Stromal cell of bone marrow (primary cell): ENCODE measurements around the gene C11orf24.
A peak's percentile ranks its signal among the peaks of the same experiment; 100 is the strongest.
"Not testable (repeated sequence)": the region's sequence is repeated elsewhere in the genome, so short reads cannot be mapped to it uniquely, and the experiment has no call there.

Experiments used
- DNase-seq: peaks from one replicate; pipeline ENCODE4 v3.0.0-alpha.2; 2012; ENCODE audit warnings: low read depth

C11orf24 gene

DNA sequence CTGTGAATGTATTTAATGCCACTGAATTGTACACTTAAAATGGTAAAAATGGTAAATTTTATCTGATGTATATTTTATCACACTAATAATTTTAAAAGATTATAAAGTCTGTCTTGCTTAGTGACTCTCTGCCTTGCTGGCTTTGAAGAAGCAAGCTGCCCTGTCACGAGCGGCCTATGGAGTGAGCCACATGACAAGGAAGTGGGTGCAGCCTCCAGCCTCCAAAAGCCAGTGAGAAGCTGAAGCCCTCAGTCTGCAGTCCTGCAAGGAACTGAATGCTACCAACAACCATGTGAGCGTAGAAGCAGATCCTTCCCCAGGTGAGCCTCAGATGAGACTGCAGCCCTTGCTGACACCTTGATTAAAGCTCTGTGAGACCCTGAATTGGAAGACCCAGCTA lies 20.0 kb downstream of the C11orf24 start:
- no peak for DNase-seq

DNA sequence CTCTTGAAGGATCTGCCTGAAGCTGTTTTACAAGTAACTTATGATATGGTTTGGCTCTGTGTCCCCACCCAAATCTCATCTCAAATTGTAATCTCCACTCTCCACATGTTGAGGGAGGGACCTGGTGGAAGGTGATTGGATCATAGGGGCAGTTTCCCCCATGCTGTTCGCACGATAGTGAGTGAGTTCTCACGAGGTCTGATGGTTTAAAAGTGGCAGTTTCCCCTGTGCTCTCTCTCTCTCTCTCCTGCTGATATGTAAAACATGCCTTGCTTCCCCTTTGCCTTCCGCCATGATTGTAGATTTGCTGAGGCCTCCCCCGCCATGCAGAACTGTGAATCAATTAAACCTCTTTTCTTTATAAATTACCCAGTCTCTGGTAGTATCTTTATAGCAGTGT lies 26.9 kb downstream of the C11orf24 start:
- DNase-seq, result not testable (repeated sequence)

DNA sequence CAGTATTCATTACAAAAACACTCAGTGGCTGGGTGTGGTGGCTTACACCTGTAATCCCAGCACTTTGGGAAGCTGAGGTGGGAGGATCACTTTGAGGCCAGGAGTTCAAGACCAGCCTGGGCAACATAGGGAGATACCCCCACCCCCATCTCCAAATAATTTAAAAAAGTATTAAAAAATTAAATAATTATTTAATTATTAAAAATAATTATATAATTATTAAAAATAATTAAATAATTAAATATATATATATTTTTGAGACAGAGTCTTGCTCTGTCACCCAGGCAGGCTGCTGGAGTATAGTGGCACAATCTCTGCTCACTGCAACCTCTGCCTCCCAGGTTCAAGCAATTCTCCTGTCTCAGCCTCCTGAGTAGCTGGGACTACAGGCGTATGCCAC lies 27.9 kb downstream of the C11orf24 start:
- DNase-seq, result not testable (repeated sequence)

DNA sequence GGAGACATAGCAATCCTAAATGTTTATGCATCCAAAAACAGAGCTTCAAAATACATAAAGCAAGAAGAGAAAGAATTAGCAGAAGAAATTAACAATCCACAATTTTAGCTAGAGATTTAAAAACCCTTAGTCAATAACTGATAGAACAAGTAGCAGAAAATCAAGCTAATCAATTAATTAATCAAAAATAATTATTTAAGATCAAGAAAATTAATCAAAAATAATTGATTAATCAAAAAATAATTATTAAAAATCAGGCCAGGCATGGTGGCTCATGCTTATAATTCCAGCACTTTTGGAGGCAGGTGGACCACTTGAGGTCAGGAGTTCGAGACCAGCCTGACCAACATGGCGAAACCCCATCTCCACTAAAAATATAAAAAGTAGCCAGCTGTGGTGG lies 29.2 kb downstream of the C11orf24 start:
- no peak for DNase-seq

DNA sequence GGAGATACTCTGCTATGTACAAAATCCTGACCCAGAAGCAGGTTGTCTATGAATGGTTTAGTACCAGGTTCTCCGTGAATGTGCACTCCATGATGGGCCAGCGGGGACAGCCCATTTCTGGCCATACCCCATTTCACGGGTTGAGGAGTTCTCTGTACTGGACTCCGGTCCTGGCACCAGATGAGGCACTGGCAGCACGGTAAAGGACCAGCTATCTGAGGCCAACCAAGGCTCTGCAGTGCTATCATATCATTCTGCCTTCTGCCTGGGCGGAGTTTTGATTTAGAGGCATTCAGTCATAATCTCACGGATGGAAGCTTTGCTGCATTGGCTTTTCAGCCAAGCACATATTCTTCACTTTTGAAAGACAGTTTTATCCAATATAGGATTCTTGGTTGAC lies 40.2 kb downstream of the C11orf24 start:
- no peak for DNase-seq

DNA sequence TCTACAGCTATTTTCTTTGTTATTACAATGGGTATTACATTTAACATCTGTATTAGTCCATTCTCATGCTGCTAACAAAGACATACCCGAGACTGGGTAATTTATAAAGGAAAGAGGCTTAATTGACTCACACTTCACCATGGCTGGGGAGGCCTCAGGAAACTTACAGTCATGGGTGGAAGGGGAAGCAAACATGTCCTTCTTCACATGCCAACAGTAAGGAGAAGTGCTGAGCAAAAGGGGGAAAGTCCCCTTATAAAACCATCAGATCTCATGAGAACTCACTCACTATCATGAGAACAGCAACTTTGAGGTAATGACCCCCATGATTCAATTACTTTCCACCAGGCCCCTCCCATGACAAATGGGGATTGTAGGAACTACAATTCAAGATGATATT lies 42.2 kb downstream of the C11orf24 start:
- no peak for DNase-seq

DNA sequence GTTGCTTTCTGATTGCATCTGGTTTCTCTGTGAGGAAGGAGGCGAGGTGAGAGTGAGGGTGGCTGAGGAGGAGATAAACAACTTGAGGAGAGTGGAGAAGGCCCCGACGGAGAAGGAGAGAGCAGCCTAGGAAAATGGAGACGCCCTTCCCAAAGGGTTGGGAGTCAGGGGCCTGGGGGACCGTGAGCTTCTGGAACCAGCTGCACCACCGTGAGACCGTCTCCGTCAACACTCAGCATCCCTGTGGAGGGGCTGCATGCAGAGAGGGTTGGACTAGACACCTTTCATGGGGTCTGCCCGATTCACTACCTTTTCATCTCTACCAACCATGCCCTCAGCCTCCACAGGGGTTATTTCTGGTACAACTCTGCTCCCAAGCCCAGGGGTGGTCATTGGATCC lies 45.4 kb downstream of the C11orf24 start:
- DNase-seq, result no peak

DNA sequence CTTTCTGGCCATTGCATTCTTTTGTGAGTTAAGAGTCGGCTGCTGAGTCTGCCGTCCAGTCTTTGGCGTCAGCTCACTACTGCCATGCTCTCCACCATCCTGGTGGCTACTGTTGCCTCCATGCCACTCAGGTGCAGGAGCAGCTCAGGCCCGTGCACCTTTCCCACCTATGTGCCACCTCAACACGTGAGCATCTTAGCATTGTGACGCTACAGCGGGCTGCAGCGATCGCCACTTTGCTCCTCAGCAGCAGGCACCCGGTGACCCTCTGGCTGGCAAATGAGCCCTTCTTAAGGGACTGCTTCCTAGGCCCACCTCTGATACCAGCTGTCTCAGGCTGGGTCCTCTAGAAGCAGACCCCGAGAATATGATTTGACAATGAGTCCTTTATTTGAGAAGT lies 47.2 kb downstream of the C11orf24 start:
- DNase-seq, result no peak

DNA sequence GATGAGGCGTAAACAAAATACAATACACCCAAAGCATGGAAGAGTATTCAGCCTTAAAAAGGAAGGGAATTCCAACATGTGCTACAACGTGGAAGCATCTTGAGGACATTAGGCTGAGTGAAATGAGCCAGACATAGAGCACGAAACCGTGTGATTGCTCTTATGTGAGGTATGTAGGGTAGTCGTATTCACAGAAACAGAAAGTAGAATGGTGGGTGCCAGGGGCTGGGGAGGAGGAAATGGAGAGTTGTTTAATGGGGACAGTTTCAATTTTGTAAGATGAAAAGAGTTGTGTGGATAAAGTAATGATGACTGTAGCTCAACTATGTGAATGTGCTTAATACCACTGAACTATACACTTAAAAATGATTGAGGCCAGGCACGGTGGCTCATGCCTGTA lies 48.5 kb downstream of the C11orf24 start:
- no peak for DNase-seq

DNA sequence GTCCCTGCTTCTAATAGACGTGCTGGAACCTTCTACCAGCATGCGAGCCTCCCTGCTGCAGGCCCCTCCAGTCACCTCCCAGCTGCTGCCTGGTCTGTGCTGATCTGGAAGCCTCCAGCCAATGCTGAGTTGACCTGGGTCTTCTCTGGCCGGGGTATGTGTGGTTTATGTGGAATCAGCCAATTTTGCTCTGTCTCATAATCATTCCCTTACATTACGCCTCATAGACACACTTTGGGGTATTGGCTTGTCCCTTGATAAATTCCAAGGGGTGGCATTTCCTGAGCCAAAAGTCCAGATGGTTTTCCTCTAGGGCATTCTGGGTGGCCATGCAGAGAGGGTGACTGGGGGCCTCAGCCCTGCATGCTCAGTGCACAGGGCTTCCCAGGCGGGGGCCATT lies 50.4 kb downstream of the C11orf24 start:
- no peak for DNase-seq

DNA sequence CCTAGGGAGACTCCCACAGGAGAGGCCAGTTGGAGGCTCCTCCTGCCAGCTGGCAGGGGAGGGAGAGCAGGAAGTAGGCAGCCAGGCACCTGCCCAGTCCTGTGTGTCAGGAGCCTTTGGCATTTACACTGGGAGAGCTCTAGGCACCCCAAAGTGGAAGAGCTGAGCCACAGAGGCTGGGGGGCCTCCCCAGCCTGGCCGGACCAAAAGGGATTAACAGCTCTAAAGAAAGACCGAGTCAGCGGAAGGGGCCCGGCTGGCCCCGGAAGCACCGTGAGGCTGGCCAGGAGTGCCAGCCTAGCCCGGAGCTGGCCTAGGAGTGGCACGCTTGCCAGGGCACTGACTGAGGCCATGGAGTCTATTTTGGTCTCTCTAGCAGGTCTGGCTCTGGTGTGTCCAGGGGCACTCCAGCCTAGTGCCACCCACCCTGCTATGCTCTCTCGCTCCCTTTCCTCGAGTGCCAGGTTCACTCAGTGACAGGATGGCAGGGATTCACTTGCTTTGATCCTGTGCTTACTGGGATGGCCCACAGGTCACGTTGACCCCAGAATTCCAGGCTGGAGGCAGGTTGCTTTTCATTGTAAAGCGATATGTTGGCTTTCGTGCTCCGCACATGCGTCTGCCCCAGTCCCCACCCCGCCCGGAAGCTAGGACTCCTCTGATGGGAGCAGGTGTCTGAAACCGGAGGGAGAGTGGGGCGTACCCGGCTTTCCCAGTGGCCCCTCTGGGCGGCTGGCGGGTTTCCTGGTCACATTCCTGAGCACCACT lies 55.4 kb downstream of the C11orf24 start:
- DNase-seq, result no peak

DNA sequence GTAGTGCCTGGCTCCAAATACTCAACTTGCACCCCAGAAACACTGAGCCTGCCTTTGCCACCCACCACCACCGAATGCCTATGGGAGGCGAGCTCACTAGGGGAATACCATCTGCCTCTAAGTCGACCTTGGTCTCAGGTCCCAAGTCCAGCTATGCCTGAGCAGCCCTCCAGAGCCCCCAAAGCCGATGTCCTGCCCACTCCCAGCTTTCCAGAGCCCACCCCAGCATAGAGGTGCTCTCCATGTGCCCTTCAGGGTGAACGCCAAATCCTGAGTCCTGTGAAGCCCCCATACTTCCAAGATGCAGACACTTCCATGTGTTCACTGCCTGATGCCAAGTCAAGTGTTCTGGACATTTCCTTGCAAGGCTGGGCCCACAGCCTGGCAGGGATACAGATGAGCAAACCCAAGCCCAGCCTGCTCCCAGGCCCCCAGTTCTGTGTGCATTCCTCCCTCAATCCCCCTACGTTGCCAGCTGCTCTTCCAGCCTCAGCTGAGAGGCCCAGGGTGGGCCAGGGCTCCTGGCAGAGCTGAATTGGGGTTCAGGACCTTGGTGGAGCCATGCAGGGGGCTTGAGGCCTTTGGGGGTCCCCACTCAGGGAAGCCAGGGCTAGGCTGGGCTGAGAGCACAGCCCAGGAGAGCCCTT lies 56.1 kb downstream of the C11orf24 start:
- DNase-seq, result no peak

DNA sequence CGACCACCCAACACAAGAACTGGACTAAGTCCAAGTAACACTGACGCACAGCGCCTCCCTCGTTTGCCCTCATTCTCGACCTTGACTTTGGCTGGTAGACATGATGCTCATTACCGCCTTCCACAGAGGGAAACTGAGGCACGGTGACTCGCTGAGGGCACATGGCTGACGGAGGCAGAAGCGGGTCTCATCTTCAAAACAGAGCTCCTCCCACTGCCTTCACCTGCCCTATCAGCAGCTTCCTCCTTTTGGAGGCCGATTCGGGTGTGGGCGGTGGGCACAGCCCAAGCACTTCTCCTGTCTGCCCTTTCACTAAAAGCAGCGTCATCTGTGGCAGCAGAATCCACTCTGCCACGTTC lies 56.7 kb downstream of the C11orf24 start:
- no peak for DNase-seq

DNA sequence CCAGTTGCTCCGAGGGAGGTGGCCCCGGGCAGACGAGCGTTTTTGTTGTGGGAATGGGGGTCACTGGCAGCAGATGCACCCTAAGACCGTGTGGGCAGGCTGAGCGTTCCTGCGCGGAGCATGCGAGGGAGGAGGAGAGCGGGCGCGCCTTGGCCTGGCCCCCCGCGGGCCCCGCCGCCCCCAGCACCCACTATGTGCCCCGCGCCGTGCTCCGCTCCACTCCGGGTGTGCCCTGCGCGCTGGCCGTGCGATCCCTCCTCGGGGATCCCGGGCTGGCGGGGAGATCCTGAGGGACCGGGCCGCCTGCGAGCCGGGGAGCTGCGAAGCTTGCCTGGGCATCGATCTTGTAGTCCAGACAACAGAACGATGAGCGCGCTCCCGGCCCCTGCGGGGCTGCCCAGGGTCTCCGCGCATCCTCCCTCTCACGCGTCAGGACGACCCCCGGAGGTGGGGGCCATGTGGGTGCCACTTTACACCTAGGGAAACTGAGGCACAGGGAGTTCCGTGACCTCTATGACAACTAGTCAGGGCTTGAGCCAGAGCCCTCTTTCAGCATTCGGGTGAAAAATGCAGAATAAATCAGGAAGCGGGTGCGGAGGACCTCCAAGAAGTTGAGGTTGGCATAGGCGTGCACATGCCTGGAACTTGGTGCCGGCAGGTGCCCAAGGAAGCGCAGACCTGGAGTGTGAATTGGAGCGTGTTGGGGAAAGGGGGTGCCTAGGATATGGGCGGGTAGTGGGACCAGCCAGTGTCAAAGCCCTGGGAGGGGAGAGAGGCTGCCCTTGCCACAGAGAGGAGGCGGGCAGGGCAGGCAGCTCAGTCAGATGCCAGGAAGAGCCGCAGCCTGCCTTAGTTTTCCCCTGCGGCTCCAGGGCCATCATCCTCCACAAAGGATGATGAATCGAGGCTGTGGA lies 57.3 kb downstream of the C11orf24 start:
- no peak for DNase-seq

DNA sequence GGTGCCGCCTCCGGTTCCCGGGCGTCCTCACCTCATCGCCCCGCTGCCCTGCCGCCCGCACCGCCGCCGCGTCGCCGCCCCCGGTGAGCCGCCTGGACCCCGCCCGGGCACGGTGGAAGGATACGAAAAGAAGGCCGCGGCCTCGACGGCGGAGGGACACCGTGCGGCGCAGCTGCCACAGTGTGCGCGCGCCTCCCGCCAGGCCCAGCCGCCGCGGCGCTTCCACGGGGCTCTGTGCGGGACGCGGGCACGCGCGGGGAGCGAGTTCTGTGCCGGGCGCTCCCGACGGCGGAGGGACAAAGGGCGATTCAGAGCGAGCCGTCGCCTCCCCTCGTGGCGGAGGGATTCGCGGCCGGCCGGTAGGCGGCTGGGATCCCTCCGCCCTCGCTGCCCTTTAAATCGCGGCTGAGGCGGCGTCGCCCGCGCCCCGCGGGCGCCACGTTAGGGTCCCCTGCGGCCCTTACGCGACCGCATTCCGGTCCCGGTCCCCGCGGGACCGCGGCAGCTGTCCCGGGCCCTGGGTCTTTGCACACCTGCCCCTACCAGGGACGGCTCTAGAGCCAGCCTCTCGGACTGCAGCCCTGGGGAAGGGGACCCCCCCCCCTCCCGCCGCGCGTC lies 58.1 kb downstream of the C11orf24 start:
- DNase-seq, result peak; percentile 81

DNA sequence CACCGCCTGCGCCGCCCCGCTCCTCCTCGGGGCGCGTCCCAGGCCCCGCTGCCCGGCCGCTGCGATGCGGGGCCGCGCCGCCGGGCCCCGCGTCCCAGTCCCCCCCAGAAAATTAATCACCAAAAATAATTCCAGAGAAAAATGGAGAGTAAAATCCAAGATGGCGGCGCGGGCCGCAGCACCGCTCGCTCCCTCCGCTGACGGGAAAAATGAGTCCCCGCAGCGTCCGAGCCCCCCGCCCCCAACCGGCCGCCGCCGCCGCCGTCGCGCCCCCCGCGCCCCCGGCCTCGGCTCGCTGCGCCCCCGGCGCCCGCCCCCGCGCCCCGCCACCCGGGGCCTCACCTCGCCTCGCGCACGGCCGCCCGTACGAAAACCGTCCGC lies 58.6 kb downstream of the C11orf24 start, which contains the start of gene KMT5B:
TSS of gene KMT5B (minus strand) at position 162 of the 381 bp plus-strand sequence. CDS start 23,220 bp downstream, outside the sequence.
- peak; percentile 15 for DNase-seq

DNA sequence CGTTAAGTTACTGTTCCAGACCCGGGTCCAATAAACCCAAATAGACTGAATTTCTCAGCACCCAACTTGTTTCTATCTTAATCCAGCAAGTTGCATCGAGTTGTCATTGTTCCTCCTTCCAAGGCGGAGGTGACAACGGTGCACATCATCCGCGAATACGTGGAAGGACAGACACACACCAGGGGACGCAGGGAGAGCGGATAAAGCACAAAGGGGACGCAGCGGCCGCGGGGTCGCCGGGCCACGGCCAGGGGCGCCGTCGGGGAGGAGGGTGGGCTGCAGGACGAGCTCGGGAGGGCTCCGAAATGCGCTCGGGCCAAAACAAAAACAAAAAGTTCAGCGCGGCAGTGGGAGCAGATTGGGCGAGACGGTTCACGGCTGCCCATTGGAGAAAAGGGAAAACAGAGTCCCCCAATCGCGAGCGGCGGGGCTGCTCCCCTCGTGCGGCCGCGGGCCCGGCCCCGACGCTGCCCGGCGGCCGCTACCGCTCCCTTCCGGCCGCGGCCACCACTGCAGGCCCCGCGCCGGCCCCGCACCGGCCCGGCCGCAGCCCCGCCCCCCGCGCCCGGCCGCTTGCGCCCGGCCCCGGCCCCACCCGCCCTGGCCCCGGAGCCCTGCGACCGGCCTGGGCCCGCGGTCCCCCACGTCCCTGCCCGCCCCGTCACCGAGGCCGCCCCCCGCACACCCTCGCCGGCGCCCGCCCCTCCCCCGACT lies 59.2 kb downstream of the C11orf24 start:
- DNase-seq, result peak; percentile 68

DNA sequence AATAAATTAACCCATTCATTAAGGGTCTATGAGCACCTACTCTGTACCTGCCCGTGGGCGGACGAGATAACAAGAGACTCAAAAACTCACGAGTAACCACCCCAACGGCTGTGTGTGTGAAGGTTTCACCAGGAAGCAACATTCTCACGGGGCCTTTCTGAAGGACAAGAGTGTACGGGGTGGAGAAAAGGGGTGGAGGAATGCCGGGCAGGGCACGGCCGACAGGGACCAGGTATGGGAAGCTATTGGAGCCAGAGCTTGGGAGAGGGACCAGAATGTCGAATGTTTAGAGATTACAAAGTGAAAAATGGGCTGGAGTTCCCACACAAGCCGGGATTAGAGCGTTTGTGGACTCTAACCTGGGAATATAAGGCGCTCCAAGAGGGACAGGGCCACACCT lies 60.2 kb downstream of the C11orf24 start:
- DNase-seq, result no peak
